ENCODE results near the gene MPZL3.

- TF ChIP-seq POLR2A (IDR thresholded peaks at IDR 0.05): no peak
- no peak for TF ChIP-seq CTCF (IDR thresholded peaks at IDR 0.05)
Measured at GRCh38 chr11:118274186-118274585, 22.0 kb upstream of the MPZL3 start.
